H1 (cell line): ENCODE data around the gene GRIP1. TPM values are rescaled to one million over a fixed set of nuclear protein-coding genes. Genes with fewer than 3 reads are reported as not detected.
A peak's percentile ranks its signal among the peaks of the same experiment; 100 is the strongest.

Experiments
- CTCF ChIA-PET: fragments of 300-600 bp; sonication (Branson Sonifier 250); formaldehyde crosslinking; loops from one replicate; lab custom pipeline; 2021; ENCODE audit not compliant: partially characterized antibody; lab: Charles Lee
- POLR2A ChIA-PET: fragments of 300-600 bp; sonication (Branson Sonifier 250); formaldehyde crosslinking; loops from one replicate; lab custom pipeline; 2021; ENCODE audit warnings: inconsistent platforms; ENCODE audit not compliant: partially characterized antibody; lab: Charles Lee
- DNase-seq, 2 experiments: peaks; one replicate each; pipeline versions ENCODE4 v3.0.0 to v3.0.0-alpha.2; 2010 to 2022; ENCODE audit warnings: low spot score in 2 of 2, low read depth in 1 of 2, mixed read lengths in 1 of 2
- FAIRE-seq: peaks from 2 replicates; lab custom pipeline; 2011; peaks lifted over from hg19 to GRCh38; lab: Jason Lieb, UNC
- H2AFZ ChIP-seq: 2 replicates; pipeline ENCODE4 v1.8.1; 2012; ENCODE audit warnings: low read length, inconsistent platforms
- H2AK5ac ChIP-seq: 2 replicates; pipeline ENCODE4 v1.6.1; 2013; ENCODE audit warnings: low read depth, low read length
- H2BK120ac ChIP-seq: replicated peaks from 2 replicates; pipeline ENCODE3; 2013; ENCODE audit warnings: low read depth, low read length, inconsistent platforms
- H2BK12ac ChIP-seq: 2 replicates; pipeline ENCODE4 v1.6.1; 2013; ENCODE audit warnings: low read depth, low read length
- H2BK15ac ChIP-seq: 2 replicates; pipeline ENCODE4 v1.6.1; 2013; ENCODE audit warnings: low read length
- H2BK20ac ChIP-seq: 2 replicates; pipeline ENCODE4 v1.6.1; 2013; ENCODE audit warnings: low read length
- H2BK5ac ChIP-seq: 2 replicates; pipeline ENCODE4 v1.6.1; 2013; ENCODE audit warnings: low read depth, low read length
- H3K14ac ChIP-seq: 2 replicates; pipeline ENCODE4 v1.6.1; 2013; ENCODE audit warnings: inconsistent platforms; ENCODE audit not compliant: insufficient read length
- H3K18ac ChIP-seq: 2 replicates; pipeline ENCODE4 v1.6.1; 2013; ENCODE audit warnings: low read length; ENCODE audit errors: extremely low read depth
- H3K23ac ChIP-seq: 2 replicates; pipeline ENCODE4 v1.6.1; 2013; ENCODE audit warnings: inconsistent platforms; ENCODE audit not compliant: insufficient read length
- H3K23me2 ChIP-seq: 2 replicates; pipeline ENCODE4 v1.6.1; 2013; ENCODE audit warnings: low read depth, low read length
- H3K27ac ChIP-seq: 2 replicates; pipeline ENCODE4 v1.6.1; 2011; ENCODE audit warnings: low read depth, low read length, inconsistent platforms
- H3K27me3 ChIP-seq, 4 experiments: replicated peaks in 1 of 4; 1 replicate in 1 of 4; 2 replicates in 3 of 4; pipeline versions ENCODE4 v1.6.1 to v1.8.1; 2011 to 2013; ENCODE audit warnings: low read length in 3 of 4, mild to moderate bottlenecking in 3 of 4, inconsistent platforms in 2 of 4, mixed read lengths in 2 of 4, moderate library complexity in 1 of 4; ENCODE audit not compliant: control insufficient read depth in 3 of 4, insufficient read depth in 3 of 4; ENCODE audit errors: extremely low read depth in 1 of 4
- H3K36me3 ChIP-seq, 4 experiments: 2 replicates each; pipeline versions ENCODE4 v1.6.1 to v1.8.1; 2011 to 2013; ENCODE audit warnings: mild to moderate bottlenecking in 4 of 4, low read length in 3 of 4, moderate library complexity in 2 of 4, control low read depth in 1 of 4, inconsistent platforms in 1 of 4; ENCODE audit not compliant: insufficient read depth in 4 of 4, control insufficient read depth in 2 of 4
- H3K4ac ChIP-seq: replicated peaks from 2 replicates; pipeline ENCODE3; 2013; ENCODE audit warnings: low read length, low read depth, mixed read lengths, inconsistent platforms; ENCODE audit not compliant: insufficient read length
- H3K4me1 ChIP-seq, 4 experiments: replicated peaks in 1 of 4; 1 replicate in 1 of 4; 2 replicates in 3 of 4; pipeline versions ENCODE4 v1.6.1 to v1.8.1; 2011 to 2013; ENCODE audit warnings: low read length in 3 of 4, inconsistent platforms in 2 of 4, mixed read lengths in 1 of 4; ENCODE audit not compliant: insufficient read depth in 4 of 4, control insufficient read depth in 3 of 4
- H3K4me2 ChIP-seq, 2 experiments: 2 replicates each; pipeline versions ENCODE4 v1.6.1 to v1.8.1; 2011 to 2013; ENCODE audit warnings: low read depth in 2 of 2, low read length in 2 of 2, control low read depth in 1 of 2, inconsistent platforms in 1 of 2, mild to moderate bottlenecking in 1 of 2; ENCODE audit not compliant: insufficient read depth in 1 of 2
- H3K4me3 ChIP-seq, 4 experiments: fragments of 200-600, 300-600 bp in 1 of 4; sonication (generic), shearing (Covaris generic), sonication (Bioruptor Twin) in 1 of 4; 2 replicates each; pipeline versions ENCODE4 v1.5.1 to v1.8.1; 2011 to 2016; ENCODE audit warnings: low read length in 4 of 4, low read depth in 3 of 4, control low read depth in 2 of 4, inconsistent platforms in 2 of 4, mild to moderate bottlenecking in 2 of 4, mixed read lengths in 1 of 4, moderate library complexity in 1 of 4; ENCODE audit not compliant: insufficient read depth in 2 of 4; ENCODE audit errors: extremely low read depth in 1 of 4
- H3K56ac ChIP-seq: replicated peaks from 2 replicates; pipeline ENCODE3; 2013; ENCODE audit warnings: low read depth, mild to moderate bottlenecking, mixed read lengths, low read length, inconsistent platforms; ENCODE audit not compliant: insufficient read length
- H3K79me1 ChIP-seq: 2 replicates; pipeline ENCODE4 v1.6.1; 2013; ENCODE audit warnings: low read depth, low read length, control low read depth
- H3K79me2 ChIP-seq, 2 experiments: 2 replicates each; pipeline versions ENCODE4 v1.6.1 to v1.8.1; 2012 to 2013; ENCODE audit warnings: low read length in 2 of 2, mild to moderate bottlenecking in 2 of 2, inconsistent platforms in 1 of 2; ENCODE audit not compliant: insufficient read depth in 2 of 2, control insufficient read depth in 1 of 2
- H3K9ac ChIP-seq, 4 experiments: replicated peaks in 1 of 4; 1 replicate in 1 of 4; 2 replicates in 3 of 4; pipeline versions ENCODE4 v1.6.1 to v1.8.1; 2011 to 2013; ENCODE audit warnings: low read depth in 3 of 4, low read length in 3 of 4, control low read depth in 2 of 4, mild to moderate bottlenecking in 2 of 4, moderate library complexity in 2 of 4, inconsistent platforms in 1 of 4; ENCODE audit errors: extremely low read depth in 1 of 4
- H3K9me3 ChIP-seq, 2 experiments: 2 replicates each; pipeline versions ENCODE4 v1.6.1 to v1.8.1; 2012 to 2013; ENCODE audit warnings: mild to moderate bottlenecking in 2 of 2, moderate library complexity in 2 of 2, control low read depth in 1 of 2, inconsistent platforms in 1 of 2, low read depth in 1 of 2, low read length in 1 of 2, mixed read lengths in 1 of 2; ENCODE audit not compliant: insufficient read depth in 2 of 2
- H4K20me1 ChIP-seq, 2 experiments: replicated peaks in 1 of 2; 2 replicates each; pipeline versions ENCODE3 to v1.8.1; 2011 to 2013; ENCODE audit warnings: inconsistent platforms in 2 of 2, low read length in 2 of 2, mild to moderate bottlenecking in 1 of 2; ENCODE audit not compliant: insufficient read depth in 2 of 2, control insufficient read depth in 1 of 2
- H4K5ac ChIP-seq: 2 replicates; pipeline ENCODE4 v1.6.1; 2013; ENCODE audit warnings: low read length, low read depth, mixed read lengths, inconsistent platforms; ENCODE audit not compliant: insufficient read length
- H4K8ac ChIP-seq: 2 replicates; pipeline ENCODE4 v1.8.0; 2013; ENCODE audit warnings: mild to moderate bottlenecking, moderate library complexity, low read length, inconsistent platforms; ENCODE audit not compliant: insufficient read depth; ENCODE audit errors: extremely low read depth
- H4K91ac ChIP-seq: replicated peaks from 2 replicates; pipeline ENCODE3; 2013; ENCODE audit warnings: low read length, mixed read lengths, inconsistent platforms; ENCODE audit not compliant: insufficient read length
- NRF1 ChIP-seq: IDR thresholded peaks from 2 replicates; pipeline ENCODE4 v1.6.1; 2011; ENCODE audit warnings: mild to moderate bottlenecking, low read depth, low read length, improper control_type of control experiment
- RXRA ChIP-seq: IDR thresholded peaks from 2 replicates; pipeline ENCODE4 v1.6.1; 2011; ENCODE audit warnings: low read depth, mild to moderate bottlenecking, low read length, moderate library complexity; ENCODE audit not compliant: insufficient read depth
- WGBS, 2 experiments: shearing (Covaris generic) in 1 of 2; methylation state at CpG; one replicate each; pipeline versions ENCODE4 v1.1.6 to v1.1.7; 2013 to 2015; ENCODE audit warnings: low lambda C conversion rate in 2 of 2, mixed read lengths in 2 of 2, inconsistent platforms in 1 of 2, low coverage in 1 of 2, missing lambda C conversion rate in 1 of 2; ENCODE audit not compliant: insufficient replicate concordance in 2 of 2, insufficient coverage in 1 of 2, insufficient read length in 1 of 2; ENCODE audit errors: extremely low coverage in 1 of 2, missing lambda C conversion rate in 1 of 2; 5-methylcytosine and 5-hydroxymethylcytosine counted together
- polyA plus RNA-seq, 7 experiments: library from polyadenylated mRNA; depleted of rRNA in 3 of 7; stranded (reverse) in 5 of 7; unstranded in 2 of 7; fragments of >200 nt in 5 of 7; fragments of 200-250 nt in 2 of 7; gene quantifications; 1 replicate in 5 of 7; 2 replicates in 1 of 7; 4 replicates in 1 of 7; pipeline versions ENCODE4 v1.2.1 to v1.2.3, GENCODE V29; 2011 to 2013; ENCODE audit warnings: missing spikeins in 2 of 7, mixed read lengths in 2 of 7
- total RNA-seq: library from RNA; stranded (reverse); fragmentation: NEBNext Ultra II Directional; extraction: Animal tissue kit (Norgen Biotek cat#: 25700); gene quantifications from 2 replicates; pipeline ENCODE4 v1.2.1, GENCODE V29; 2021
- TF ChIP-seq, protein P1 (sequence below), 3 experiments: IDR thresholded peaks; 1 replicate in 2 of 3; 2 replicates in 1 of 3; pipeline versions ENCODE4 v1.5.1 to v1.6.1; 2011; ENCODE audit warnings: low read length in 3 of 3, mild to moderate bottlenecking in 3 of 3, inconsistent platforms in 2 of 3, low read depth in 1 of 3, moderate library complexity in 1 of 3; ENCODE audit not compliant: insufficient read depth in 1 of 3; ENCODE audit errors: control extremely low read depth in 1 of 3

Gene GRIP1
- total and polyA plus RNA-seq, 2 of the 8 experiments (the other 6 are each of a cell fraction or from before 2014, with no cell fraction given), result 4.5 to 27.3 TPM

DNA sequence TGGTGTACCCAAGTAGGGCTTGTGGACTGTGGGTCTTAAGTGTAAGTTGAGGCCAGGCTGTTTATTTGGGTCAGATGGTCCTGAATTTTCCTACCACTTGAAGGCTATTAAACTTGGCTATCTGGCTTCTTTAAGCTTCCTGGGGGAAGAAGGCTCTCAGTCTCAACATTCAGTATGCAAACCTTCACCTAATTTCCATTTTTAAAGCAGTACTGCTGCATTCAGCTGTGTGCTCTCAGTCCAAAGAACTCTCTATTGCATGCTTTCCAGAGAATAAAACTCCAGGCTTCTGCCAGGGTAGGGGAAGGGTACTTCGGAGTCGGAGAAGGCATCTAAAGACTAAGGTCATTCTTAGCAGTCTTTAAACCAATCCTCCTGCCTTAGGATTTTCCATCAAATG, 252.2 kb downstream of the GRIP1 start:
- no peak for DNase-seq
- H3K27ac ChIP-seq, result peak overlapping the region; percentile 13; the same call in 1 of the 2 replicates

More for the DNA sequence above, 252.2 kb downstream of the GRIP1 start:
- Histone ChIP-seq H2BK5ac (no peak overlapping the region; the same call in 1 of the 2 replicates), H4K91ac (no peak overlapping the region), H2BK12ac (no peak overlapping the region), H3K56ac (no peak overlapping the region), H3K23ac (no peak overlapping the region), H3K9ac (peak overlapping the region in 1 of 4 experiments; percentile 49; a peak in 1 of 7 replicates), H3K27me3 (no peaks in the 10 kb centered on the region), H3K4me1 (peaks cover 0 to 14% (median 11%) of the 10 kb centered on the region in 4 experiments; a peak in 4 of 7 replicates), H3K79me1 (no peaks in the 10 kb centered on the region), H2AK5ac (no peak overlapping the region), H4K5ac (no peak overlapping the region), H3K4me2 (peak overlapping the region; percentile 19 to 25; a peak in 3 of 4 replicates), H2BK20ac (no peak overlapping the region; the same call in 1 of the 2 replicates), H3K4me3 (no peak overlapping the region; a peak in 1 of 8 replicates), H4K20me1 (no peaks in the 10 kb centered on the region), H4K8ac (no peak overlapping the region), H3K23me2 (no peaks in the 10 kb centered on the region), H3K18ac (no peak overlapping the region), H3K14ac (no peak overlapping the region), H3K36me3 (no peaks in the 10 kb centered on the region), H3K79me2 (no peaks in the 10 kb centered on the region), H3K4ac (no peak overlapping the region), H2BK15ac (no peak overlapping the region), H2BK120ac (peak overlapping the region; percentile 41), H2AFZ (peak overlapping the region; percentile 43; the same call in 1 of the 2 replicates), H3K9me3 (0 out of 4 replicates have a peak, but pooled peaks cover 0 to 2% of the 10 kb centered on the region in 2 experiments)
- CTCF ChIA-PET, result no interaction called here
- peak; percentile 52 for FAIRE-seq
- TF ChIP-seq, protein P1, sequence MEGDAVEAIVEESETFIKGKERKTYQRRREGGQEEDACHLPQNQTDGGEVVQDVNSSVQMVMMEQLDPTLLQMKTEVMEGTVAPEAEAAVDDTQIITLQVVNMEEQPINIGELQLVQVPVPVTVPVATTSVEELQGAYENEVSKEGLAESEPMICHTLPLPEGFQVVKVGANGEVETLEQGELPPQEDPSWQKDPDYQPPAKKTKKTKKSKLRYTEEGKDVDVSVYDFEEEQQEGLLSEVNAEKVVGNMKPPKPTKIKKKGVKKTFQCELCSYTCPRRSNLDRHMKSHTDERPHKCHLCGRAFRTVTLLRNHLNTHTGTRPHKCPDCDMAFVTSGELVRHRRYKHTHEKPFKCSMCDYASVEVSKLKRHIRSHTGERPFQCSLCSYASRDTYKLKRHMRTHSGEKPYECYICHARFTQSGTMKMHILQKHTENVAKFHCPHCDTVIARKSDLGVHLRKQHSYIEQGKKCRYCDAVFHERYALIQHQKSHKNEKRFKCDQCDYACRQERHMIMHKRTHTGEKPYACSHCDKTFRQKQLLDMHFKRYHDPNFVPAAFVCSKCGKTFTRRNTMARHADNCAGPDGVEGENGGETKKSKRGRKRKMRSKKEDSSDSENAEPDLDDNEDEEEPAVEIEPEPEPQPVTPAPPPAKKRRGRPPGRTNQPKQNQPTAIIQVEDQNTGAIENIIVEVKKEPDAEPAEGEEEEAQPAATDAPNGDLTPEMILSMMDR (IDR thresholded peaks at IDR 0.05; ENCODE audit: control extremely low read depth in 1 of 3, insufficient read depth in 1 of 3, low read depth in 1 of 3, low read length in 3 of 3), result no peak
- TF ChIP-seq RXRA, result no peak
- TF ChIP-seq NRF1, result no peak
- WGBS, 2 experiments, result 50% methylated on average over 2 of the region's 2 CpGs; no CpG with 5 or more reads in 1 of the 2 experiments
- POLR2A ChIA-PET, result no interaction called here
